ENCODE results near the gene WDR77.

DNA sequence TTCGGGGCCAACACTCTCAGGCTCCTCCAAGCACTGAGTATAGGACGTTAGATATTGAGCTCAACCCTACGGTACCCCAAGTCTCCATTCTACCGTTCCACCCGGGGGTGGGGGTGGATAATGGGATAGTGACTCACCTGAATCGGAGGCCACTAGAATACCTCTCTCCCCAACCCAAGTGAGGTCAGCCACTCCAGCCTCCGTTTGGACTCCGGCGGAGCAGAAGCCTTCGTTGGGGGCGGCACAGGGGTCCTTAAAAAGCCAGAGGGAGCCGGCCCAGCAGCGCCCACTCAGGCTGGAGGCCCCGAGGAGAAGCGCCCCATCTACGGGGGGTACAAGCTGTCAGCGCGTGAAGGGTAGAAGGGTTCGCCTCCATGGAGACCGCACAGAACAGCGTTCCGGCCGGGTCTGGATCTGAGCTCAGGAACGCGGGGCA lies 556 bp downstream of the WDR77 start:
- TF ChIP-seq USF2 (IDR thresholded peaks at IDR 0.05; ENCODE audit: low read depth, low read length) (no peak), CTCF (conservative IDR thresholded peaks at IDR 0.05; ENCODE audit: low read depth, low read length) (no peak), POLR2A (IDR thresholded peaks at IDR 0.05; ENCODE audit: low read depth, low read length) (peak; percentile 3; the same call in 1 of the 2 replicates), ELK1 (IDR thresholded peaks at IDR 0.05; ENCODE audit: borderline replicate concordance, low read depth, low read length) (no peak), SMC3 (IDR thresholded peaks at IDR 0.05; ENCODE audit: low read depth, low read length) (no peak), MAFK (IDR thresholded peaks at IDR 0.05; ENCODE audit: low read depth, low read length) (no peak)

Data from IMR-90 (cell line).